T-helper 17 cell (primary cell): ENCODE data around the gene LECT2. TPM values are rescaled to one million over a fixed set of nuclear protein-coding genes. Genes with fewer than 3 reads are reported as not detected.

Experiments used
- ATAC-seq: fragments of 150-1000 bp; cut with Tn5 transposase; 2 replicates; pipeline ENCODE4 v1.10.0; 2021; ENCODE audit warnings: mild to moderate bottlenecking, moderate library complexity
- DNase-seq, 3 donors: peaks; one replicate each; pipeline versions ENCODE4 v3.0.0 to v3.0.0-alpha.2; 2020 to 2021
- H3K9me3 ChIP-seq: one replicate; pipeline ENCODE4 v1.7.0; 2013; ENCODE audit warnings: low read length, mild to moderate bottlenecking; ENCODE audit not compliant: control insufficient read depth, poor library complexity, severe bottlenecking
- H3K27ac Mint-ChIP-seq: one replicate; pipeline ENCODE4 v1.8.0; 2022; ENCODE audit warnings: mild to moderate bottlenecking, moderate library complexity, mixed read lengths
- H3K27me3 Mint-ChIP-seq: one replicate; pipeline ENCODE4 v1.8.0; 2022; ENCODE audit warnings: mixed read lengths
- H3K36me3 Mint-ChIP-seq: one replicate; pipeline ENCODE4 v1.8.0; 2022; ENCODE audit warnings: low read depth, mixed read lengths
- H3K4me1 Mint-ChIP-seq: one replicate; pipeline ENCODE4 v1.8.0; 2022; ENCODE audit warnings: mild to moderate bottlenecking, mixed read lengths
- H3K4me3 Mint-ChIP-seq: one replicate; pipeline ENCODE4 v1.8.0; 2022; ENCODE audit warnings: mild to moderate bottlenecking, moderate library complexity, mixed read lengths
- total RNA-seq, 4 donors: library from RNA in 2 of 4; stranded (reverse) in 2 of 4; gene quantifications; one replicate each; pipeline ENCODE4 v1.2.3 and lab custom pipeline; 2022 to 2026

Gene LECT2
- total RNA-seq, 2 donors from 2014 or later, result not detected

DNA sequence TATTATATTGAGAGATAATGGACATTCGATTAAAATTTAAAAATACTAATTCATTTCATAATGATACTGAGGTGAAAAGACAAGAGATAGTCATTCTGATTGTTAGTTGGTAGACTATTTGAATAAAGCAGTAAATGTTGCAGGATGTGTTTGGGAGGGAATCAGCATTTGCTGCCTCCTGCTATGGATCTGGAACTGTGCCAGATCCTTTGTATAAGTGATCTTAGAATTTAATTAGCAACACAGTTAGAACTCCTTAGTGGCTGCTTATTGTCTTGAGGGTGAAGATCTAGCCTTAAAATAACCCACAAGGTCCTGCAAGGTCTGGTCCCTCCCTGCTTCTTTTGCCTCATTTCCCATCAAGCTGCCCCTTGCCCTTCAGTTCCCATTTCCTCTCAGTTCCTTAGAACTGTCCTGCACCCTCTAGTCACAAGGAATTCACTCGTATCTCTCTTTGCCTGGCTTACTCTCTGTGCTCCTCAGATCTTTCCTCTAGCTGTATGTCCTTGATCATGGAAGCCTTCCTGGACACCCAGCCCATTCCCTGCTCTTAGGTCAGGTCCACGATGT is 12.5 kb downstream of the LECT2 start:
- no peaks in the 10 kb centered on the region for H3K9me3 ChIP-seq
- no peak overlapping the region for H3K27ac Mint-ChIP-seq
- ATAC-seq (no peak), DNase-seq (no peak)
- no peak overlapping the region for H3K4me3 Mint-ChIP-seq
- peaks cover 2% of the 10 kb centered on the region for H3K36me3 Mint-ChIP-seq
- H3K27me3 Mint-ChIP-seq, result peaks cover 38% of the 10 kb centered on the region
- no peaks in the 10 kb centered on the region for H3K4me1 Mint-ChIP-seq

DNA sequence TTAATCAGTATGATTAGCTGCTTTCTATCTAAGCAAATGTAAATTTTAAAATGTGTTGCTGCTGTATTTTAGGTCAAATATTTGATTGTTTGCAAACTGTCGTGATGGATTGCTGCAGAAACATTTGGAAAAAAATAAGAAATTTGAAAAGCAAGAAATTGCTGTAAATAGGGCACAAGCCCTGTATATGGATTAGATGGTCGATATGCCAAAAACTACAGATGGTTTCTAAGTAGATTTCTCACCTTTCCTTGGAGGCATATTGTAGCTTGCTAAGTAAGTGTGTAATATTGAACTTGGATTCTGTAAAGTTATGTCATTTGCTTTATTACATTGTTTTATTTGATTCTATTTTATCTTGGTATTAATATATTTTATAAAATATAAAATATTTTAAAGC is 13.1 kb downstream of the LECT2 start:
- H3K4me1 Mint-ChIP-seq, result no peaks in the 10 kb centered on the region

DNA sequence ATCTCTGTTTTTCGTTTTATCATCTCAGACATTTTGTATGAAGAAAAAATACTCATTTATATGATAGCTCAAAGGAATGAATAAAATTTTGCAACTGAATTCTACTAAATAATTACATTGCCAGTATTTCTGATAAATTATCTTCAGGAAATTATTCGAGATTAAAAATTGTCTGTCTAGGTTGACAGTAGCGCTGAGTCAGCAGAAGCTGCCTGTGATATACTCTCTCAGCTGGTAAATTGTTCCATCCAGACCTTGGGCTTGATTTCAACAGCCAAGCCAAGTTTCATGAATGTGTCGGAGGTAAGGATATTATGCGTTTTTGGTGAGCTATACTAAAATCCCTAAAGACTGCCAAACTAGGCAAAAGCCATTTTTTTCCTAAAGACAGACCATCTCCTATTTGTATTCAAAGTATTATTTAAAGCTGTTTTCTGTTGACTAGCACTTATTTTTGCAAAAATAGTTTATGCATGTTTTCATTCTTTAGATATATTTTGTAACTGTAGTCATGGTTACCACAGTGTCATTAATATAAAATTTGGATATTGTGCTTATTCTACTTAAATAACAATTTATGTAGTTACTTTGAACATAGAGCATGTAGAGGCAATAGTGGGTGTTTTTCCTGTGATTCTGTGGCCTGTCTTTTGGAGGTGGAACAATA is 17.4 kb downstream of the LECT2 start:
- no peak overlapping the region for H3K4me3 Mint-ChIP-seq
- DNase-seq (no peak), ATAC-seq (no peak)
- H3K9me3 ChIP-seq, result no peaks in the 10 kb centered on the region
- H3K27me3 Mint-ChIP-seq, result peaks cover 35% of the 10 kb centered on the region
- H3K27ac Mint-ChIP-seq, result no peak overlapping the region
- H3K4me1 Mint-ChIP-seq, result no peaks in the 10 kb centered on the region
- H3K36me3 Mint-ChIP-seq, result no peaks in the 10 kb centered on the region

More for the DNA sequence above, 13.1 kb downstream of the LECT2 start:
- Mint-ChIP-seq H3K27me3 (peaks cover 38% of the 10 kb centered on the region), H3K4me3 (no peak overlapping the region), H3K36me3 (peaks cover 2% of the 10 kb centered on the region), H3K27ac (no peak overlapping the region)
- DNase-seq, result no peak
- no peaks in the 10 kb centered on the region for H3K9me3 ChIP-seq
- no peak for ATAC-seq

DNA sequence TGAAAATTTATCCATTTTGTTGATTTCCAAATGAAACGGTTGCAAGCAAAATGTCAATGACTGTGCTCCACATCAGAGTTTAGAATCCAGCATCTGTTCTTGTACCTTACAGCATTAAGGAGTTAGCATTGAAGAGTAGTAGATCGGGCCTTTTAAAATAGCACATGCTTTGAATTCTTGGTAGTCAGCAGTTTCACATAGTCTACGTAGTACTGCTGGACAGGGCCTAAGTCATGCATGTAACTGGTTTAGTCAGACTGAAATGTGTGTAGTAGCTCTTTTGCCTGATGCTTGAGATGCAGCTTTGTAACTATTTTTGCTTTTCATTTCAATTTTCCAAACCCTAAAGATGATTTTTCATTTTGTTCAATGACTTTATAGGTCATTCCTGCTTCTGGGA is 19.8 kb downstream of the LECT2 start:
- H3K27me3 Mint-ChIP-seq, result peaks cover 40% of the 10 kb centered on the region

DNA sequence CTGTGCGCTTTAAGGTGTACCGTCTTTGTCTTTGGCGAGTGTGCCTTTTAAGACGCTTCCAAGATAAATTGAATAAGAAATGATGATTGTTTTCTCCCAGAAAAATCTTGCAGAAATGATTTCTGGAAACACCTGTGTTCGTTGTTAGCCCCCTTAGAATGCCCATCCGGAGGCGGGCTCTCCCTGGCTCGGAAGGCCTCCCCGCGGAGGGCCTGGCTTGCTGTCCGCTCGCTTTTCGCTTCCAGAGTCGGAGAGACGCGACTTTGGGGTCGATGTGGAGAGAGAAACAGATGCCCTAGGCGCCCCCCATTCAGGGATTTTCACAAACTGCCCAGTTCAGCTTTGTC is 23.9 kb downstream of the LECT2 start:
- ATAC-seq (no peak), DNase-seq (no peak)
- H3K36me3 Mint-ChIP-seq, result no peaks in the 10 kb centered on the region
- peaks cover 2% of the 10 kb centered on the region for H3K9me3 ChIP-seq
- no peak overlapping the region for H3K27ac Mint-ChIP-seq
- H3K27me3 Mint-ChIP-seq, result peaks cover 54% of the 10 kb centered on the region
- peaks cover 3% of the 10 kb centered on the region for H3K4me1 Mint-ChIP-seq
- H3K4me3 Mint-ChIP-seq, result peak overlapping the region; percentile 12

More for the DNA sequence above, 19.8 kb downstream of the LECT2 start:
- H3K4me3 Mint-ChIP-seq, result no peak overlapping the region
- DNase-seq (no peak), ATAC-seq (no peak)
- H3K27ac Mint-ChIP-seq, result no peak overlapping the region
- no peaks in the 10 kb centered on the region for H3K9me3 ChIP-seq
- H3K36me3 Mint-ChIP-seq, result no peaks in the 10 kb centered on the region
- H3K4me1 Mint-ChIP-seq, result peaks cover 3% of the 10 kb centered on the region

DNA sequence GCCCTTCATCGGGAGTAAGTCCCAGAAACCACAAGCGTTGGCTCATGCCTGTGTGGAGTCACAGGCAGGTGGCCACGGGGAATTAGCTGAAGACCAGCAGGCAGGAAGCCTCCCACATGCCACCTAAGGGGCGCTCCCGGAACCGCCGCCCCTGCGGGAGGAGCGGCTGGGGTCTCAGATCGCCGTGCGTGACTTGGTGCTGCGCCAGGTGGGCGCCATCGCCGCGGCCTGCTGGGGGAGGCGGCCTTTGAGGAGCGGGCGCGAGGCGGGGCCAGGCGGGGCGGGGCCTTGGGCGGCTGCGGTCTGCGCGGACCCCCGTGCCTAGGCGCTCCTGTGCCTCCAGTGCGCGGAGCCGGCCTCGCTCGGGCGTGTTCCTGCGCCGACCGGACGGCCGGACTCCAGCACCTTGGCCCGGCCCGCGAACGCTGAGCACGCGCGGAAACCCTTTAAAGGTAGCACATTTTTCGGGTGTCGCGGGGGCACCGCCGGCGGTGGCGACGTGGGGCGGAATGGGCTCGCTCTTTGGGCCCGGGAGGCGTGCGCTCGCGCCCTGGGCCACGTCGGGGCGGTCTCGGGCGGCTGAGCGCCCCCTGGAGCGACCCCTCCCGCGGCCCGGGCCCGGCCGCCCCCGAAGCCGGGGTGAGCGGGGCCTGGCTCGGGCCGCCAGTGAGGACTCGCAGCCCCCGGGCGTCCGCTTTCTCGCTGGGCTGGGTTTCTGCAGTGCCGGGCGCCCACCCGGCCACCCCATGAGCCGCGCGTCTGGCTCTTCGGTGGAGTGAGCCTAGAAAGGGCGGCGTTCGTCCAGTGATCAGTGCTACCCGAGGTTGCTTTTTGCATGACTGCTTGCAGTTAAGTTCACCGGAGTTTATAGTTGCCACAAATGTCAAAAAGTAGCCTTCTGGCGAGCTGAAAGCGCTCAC is 24.5 kb downstream of the LECT2 start:
- Mint-ChIP-seq H3K4me3 (peak overlapping the region; percentile 25), H3K4me1 (peaks cover 3% of the 10 kb centered on the region), H3K27me3 (peaks cover 50% of the 10 kb centered on the region), H3K36me3 (no peaks in the 10 kb centered on the region), H3K27ac (no peak overlapping the region)
- DNase-seq, result no peak
- peaks cover 2% of the 10 kb centered on the region for H3K9me3 ChIP-seq
- no peak for ATAC-seq

DNA sequence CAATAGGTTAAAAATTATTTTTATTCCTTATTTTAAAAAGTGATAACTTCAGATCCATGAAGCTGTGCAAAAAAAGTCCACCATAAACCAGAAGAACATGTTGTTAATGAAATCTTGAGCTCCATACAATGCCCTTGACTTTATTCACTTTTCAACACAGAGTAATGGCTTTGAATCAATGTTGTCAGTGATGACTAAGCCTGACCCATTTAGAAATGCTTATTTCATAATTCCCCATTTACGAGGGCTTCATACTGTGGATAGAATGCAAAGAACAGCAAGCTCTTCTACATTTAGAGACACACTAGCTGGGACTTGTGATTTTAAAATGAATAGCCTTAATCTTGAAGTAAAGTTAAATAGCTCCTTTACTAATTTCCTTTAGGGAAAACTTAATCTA is 33.4 kb downstream of the LECT2 start:
- Mint-ChIP-seq H3K27me3 (peaks cover 61% of the 10 kb centered on the region), H3K4me3 (no peak overlapping the region), H3K4me1 (no peaks in the 10 kb centered on the region), H3K27ac (no peak overlapping the region), H3K36me3 (peaks cover 3% of the 10 kb centered on the region)
- ATAC-seq (no peak), DNase-seq (no peak)
- H3K9me3 ChIP-seq, result peaks cover 2% of the 10 kb centered on the region

DNA sequence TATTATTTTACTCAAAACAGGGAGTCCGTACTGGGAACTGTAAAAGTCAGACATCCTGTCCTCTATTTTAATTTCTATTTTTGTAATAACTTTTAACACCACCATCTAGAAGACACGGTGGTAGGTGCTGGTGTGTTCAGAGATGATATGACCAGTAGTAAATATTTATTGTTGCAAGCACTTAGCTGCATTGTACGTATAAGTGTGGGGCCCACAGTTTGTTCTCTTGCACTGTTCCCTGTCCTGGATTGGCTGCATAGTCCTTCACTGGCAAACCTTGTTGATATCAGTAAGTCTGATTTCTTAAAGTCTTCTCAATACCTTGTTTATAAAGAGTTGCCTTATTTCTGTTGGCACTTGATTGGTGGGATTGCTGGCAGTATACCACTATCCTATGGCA is 34.6 kb downstream of the LECT2 start:
- DNase-seq, result no peak
- no peaks in the 10 kb centered on the region for H3K4me1 Mint-ChIP-seq
- H3K9me3 ChIP-seq, result no peaks in the 10 kb centered on the region
- ATAC-seq, result no peak
- H3K27ac Mint-ChIP-seq, result no peak overlapping the region
- H3K27me3 Mint-ChIP-seq, result peaks cover 61% of the 10 kb centered on the region
- peaks cover 3% of the 10 kb centered on the region for H3K36me3 Mint-ChIP-seq
- H3K4me3 Mint-ChIP-seq, result no peak overlapping the region

DNA sequence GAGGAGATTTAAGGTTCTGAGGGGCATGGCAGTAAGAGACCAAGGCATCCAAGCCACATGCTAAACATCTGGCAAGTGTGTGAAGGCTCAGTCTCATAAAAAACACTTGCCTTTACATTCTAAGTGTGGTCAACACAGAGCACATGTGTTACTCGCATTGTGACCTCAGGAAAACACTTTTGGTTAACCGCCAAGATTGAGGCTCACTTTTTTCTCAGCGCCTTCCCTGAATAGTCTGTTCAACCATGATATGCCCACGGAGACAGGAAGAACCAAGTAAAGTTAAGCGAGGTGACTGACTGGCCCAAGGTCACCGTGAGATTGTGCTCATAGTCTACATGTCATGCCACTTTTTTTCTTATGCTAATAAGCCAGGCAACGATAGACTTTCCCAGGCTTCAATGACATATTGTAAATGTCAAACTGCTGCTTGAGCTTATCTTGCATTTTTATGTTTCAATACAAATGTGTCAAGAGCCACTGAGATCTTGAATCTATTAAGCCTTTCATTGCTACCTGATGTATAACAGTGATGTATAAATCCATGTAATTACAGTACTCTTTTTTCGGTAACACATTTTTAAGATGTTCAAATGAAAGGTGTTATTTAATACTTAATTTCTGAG is 38.0 kb downstream of the LECT2 start:
- peaks cover 6% of the 10 kb centered on the region for H3K36me3 Mint-ChIP-seq
- H3K4me1 Mint-ChIP-seq, result peaks cover 9% of the 10 kb centered on the region
- DNase-seq (no peak), ATAC-seq (no peak)
- H3K4me3 Mint-ChIP-seq, result no peak overlapping the region
- no peaks in the 10 kb centered on the region for H3K9me3 ChIP-seq
- no peak overlapping the region for H3K27ac Mint-ChIP-seq
- peaks cover 47% of the 10 kb centered on the region for H3K27me3 Mint-ChIP-seq

DNA sequence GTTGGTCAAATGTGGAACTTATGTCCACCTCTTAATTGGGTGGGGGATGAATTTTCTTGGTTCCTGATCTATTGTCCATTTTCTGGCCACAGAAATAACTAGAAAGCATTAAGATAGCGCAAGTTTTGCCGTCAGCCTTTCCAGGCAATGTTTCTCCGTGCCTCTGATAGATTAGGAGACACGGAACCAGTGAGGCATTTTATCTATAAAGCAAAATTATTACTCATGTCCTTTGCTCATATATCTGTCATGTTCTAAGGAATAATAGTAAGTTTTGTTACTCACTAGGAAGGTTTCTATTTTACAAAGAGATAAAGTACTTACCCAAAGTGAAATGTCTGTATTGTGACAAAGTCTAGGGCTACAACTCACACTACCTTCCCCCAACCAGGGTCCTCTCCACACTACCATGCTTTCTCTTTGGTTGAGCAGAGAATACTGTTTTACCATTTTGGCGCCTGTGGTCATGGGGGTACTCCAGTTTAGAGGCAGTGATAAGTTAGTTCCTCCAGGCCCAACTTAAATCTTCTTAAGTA is 39.2 kb downstream of the LECT2 start:
- no peak for ATAC-seq
- no peak for DNase-seq
- peaks cover 7% of the 10 kb centered on the region for H3K36me3 Mint-ChIP-seq
- peaks cover 10% of the 10 kb centered on the region for H3K4me1 Mint-ChIP-seq
- no peaks in the 10 kb centered on the region for H3K9me3 ChIP-seq
- H3K4me3 Mint-ChIP-seq, result no peak overlapping the region
- peaks cover 57% of the 10 kb centered on the region for H3K27me3 Mint-ChIP-seq
- H3K27ac Mint-ChIP-seq, result no peak overlapping the region

DNA sequence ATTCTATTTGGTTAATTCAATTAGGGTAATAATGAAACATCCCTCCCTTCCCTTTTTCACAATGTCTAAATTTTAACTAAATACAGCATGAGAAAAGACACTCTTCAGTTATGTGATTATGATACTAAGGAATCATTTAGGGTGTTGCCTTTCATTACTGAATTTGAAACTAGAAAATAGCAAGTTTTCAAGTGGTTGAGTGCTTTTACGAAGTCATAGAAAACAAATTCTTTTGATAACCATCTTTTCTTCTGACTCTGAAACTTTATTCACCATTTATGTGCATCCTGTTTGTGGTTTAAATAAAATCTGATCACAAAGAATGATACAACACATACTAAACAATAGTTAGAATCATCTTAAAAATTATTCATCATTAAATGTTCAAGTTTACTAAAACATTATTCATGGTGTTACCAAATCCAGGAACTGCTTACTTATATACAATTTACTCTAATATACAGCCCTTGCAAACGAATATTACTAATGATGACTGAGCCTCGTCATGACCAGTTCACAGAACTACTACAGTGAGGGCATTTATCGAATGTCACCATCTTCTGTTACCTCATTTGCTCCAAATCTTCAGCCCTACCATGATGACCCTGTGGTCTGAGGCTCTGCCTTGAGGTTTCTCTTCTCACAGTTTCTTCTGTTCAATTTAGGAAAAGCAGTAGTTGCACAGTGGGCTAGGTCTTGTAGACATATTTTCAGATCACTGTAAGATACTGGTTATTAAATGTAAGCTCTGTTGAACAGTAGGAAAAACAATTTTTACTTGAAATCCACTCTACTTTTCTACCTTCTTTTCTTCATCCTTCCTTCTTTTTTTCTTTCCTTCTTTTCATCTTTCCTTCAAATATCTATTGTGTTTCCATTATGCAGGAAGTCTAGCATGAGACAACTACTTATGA is 40.8 kb downstream of the LECT2 start:
- no peaks in the 10 kb centered on the region for H3K9me3 ChIP-seq
- ATAC-seq (peak; percentile 12), DNase-seq (no peak)
- peaks cover 10% of the 10 kb centered on the region for H3K4me1 Mint-ChIP-seq
- H3K27ac Mint-ChIP-seq, result no peak overlapping the region
- peak overlapping the region; percentile 68 for H3K4me3 Mint-ChIP-seq
- H3K36me3 Mint-ChIP-seq, result peaks cover 9% of the 10 kb centered on the region
- peaks cover 63% of the 10 kb centered on the region for H3K27me3 Mint-ChIP-seq

DNA sequence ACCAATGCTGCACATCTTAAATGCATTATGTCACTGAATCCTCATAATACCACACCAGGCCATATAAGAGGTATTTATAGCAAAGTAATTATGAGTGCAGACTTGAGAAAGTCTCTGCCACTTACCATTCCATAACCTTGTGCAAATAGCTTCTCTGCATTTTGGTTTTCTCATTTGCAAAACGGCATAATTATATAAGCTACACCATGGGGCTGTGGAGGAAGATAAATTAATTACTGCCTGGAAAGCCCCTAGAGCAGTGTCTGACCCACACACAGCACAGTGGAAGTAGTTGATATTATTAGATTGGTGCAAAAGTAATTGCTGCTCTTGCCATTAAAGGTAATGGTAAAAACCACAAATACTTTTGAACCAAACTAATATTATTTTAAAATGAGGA is 49.6 kb downstream of the LECT2 start:
- Mint-ChIP-seq H3K4me3 (no peak overlapping the region), H3K27ac (no peak overlapping the region), H3K4me1 (peaks cover 5% of the 10 kb centered on the region), H3K27me3 (peaks cover 68% of the 10 kb centered on the region), H3K36me3 (no peaks in the 10 kb centered on the region)
- no peaks in the 10 kb centered on the region for H3K9me3 ChIP-seq
- ATAC-seq, result no peak
- no peak for DNase-seq
